A172 (cell line): ENCODE data around the gene LARGE1. TPM values are rescaled to one million over a fixed set of nuclear protein-coding genes. Genes with fewer than 3 reads are reported as not detected.
"Not testable (repeated sequence)": the region's sequence is repeated elsewhere in the genome, so short reads cannot be mapped to it uniquely, and the experiment has no call there.

ENCODE experiments used
- DNase-seq: peaks from one replicate; pipeline ENCODE4 v3.0.0-alpha.2; 2015; ENCODE audit warnings: low spot score
- total RNA-seq: library from RNA; depleted of rRNA; stranded (reverse); fragments of >200 nt; shearing (Covaris generic); gene quantifications from 2 replicates; pipeline ENCODE4 v1.2.3, GENCODE V29; 2014

The LARGE1 gene
- total RNA-seq, 1 experiment from 2014 or later = 4.9 TPM

GRCh38 chr22:33363256-33363655 lies 557.0 kb downstream of the LARGE1 start:
- not testable (repeated sequence) for DNase-seq

GRCh38 chr22:33362702-33363101 lies 557.6 kb downstream of the LARGE1 start:
- no peak for DNase-seq

GRCh38 chr22:33361581-33361980 lies 558.7 kb downstream of the LARGE1 start:
- DNase-seq = peak; percentile 23

GRCh38 chr22:33357981-33358399 lies 562.3 kb downstream of the LARGE1 start:
- DNase-seq = no peak

GRCh38 chr22:33354928-33355327 lies 565.3 kb downstream of the LARGE1 start:
- DNase-seq = no peak

- DNase-seq = no peak
Measured at GRCh38 chr22:33353502-33353901, 566.8 kb downstream of the LARGE1 start.

- DNase-seq = no peak
Measured at GRCh38 chr22:33352768-33353167, 567.5 kb downstream of the LARGE1 start.

- DNase-seq = no peak
Measured at GRCh38 chr22:33350961-33351360, 569.3 kb downstream of the LARGE1 start.

GRCh38 chr22:33350491-33350890 lies 569.8 kb downstream of the LARGE1 start:
- DNase-seq = no peak

GRCh38 chr22:33347002-33347401 lies 573.3 kb downstream of the LARGE1 start:
- DNase-seq = no peak

- DNase-seq = no peak
Measured at GRCh38 chr22:33341611-33342010, 578.7 kb downstream of the LARGE1 start.

GRCh38 chr22:33337524-33337923 lies 582.8 kb downstream of the LARGE1 start:
- no peak for DNase-seq

- DNase-seq = no peak
Measured at GRCh38 chr22:33335611-33336279, 584.5 kb downstream of the LARGE1 start.

GRCh38 chr22:33332538-33332937 lies 587.7 kb downstream of the LARGE1 start:
- DNase-seq = no peak

GRCh38 chr22:33331017-33331416 lies 589.3 kb downstream of the LARGE1 start:
- DNase-seq = no peak

- DNase-seq = no peak
Measured at GRCh38 chr22:33330534-33330933, 589.7 kb downstream of the LARGE1 start.

- no peak for DNase-seq
Measured at GRCh38 chr22:33329398-33329797, 590.9 kb downstream of the LARGE1 start.

GRCh38 chr22:33328789-33329296 lies 591.4 kb downstream of the LARGE1 start:
- DNase-seq = peak; percentile 81

GRCh38 chr22:33327348-33327860 lies 592.9 kb downstream of the LARGE1 start:
- no peak for DNase-seq

- no peak for DNase-seq
Measured at GRCh38 chr22:33326540-33327295, 593.6 kb downstream of the LARGE1 start.

- no peak for DNase-seq
Measured at GRCh38 chr22:33325232-33326004, 594.9 kb downstream of the LARGE1 start.

- no peak for DNase-seq
Measured at GRCh38 chr22:33324228-33324627, 596.0 kb downstream of the LARGE1 start.
